ENCODE measurements around the gene CXorf38. TPM values are rescaled to one million over a fixed set of nuclear protein-coding genes. Genes with fewer than 3 reads are reported as not detected.
"Not testable (repeated sequence)": the region's sequence is repeated elsewhere in the genome, so short reads cannot be mapped to it uniquely, and the experiment has no call there.

Gene CXorf38
- polyA plus RNA-seq, 1 donor, result 6.5 TPM

GRCh38 chrX:40628506-40628905, 18.9 kb downstream of the CXorf38 start:
- DNase-seq (ENCODE audit: low read depth), result no peak

GRCh38 chrX:40625294-40625693, 22.1 kb downstream of the CXorf38 start:
- no peak for DNase-seq (ENCODE audit: low read depth)

- no peak for DNase-seq (ENCODE audit: low read depth)
Measured at GRCh38 chrX:40623665-40624064, 23.7 kb downstream of the CXorf38 start.

GRCh38 chrX:40623139-40623536, 24.2 kb downstream of the CXorf38 start, which contains the start of gene MPC1L:
TSS of gene MPC1L (plus strand) at chrX:40623428. CDS start at chrX:40623566, 138 bp downstream.
- no peak for DNase-seq (ENCODE audit: low read depth)

- DNase-seq (ENCODE audit: low read depth), result no peak
Measured at GRCh38 chrX:40622479-40623138, 24.8 kb downstream of the CXorf38 start.

GRCh38 chrX:40617566-40617965, 29.8 kb downstream of the CXorf38 start:
- no peak for DNase-seq (ENCODE audit: low read depth)

- DNase-seq (ENCODE audit: low read depth), result no peak
Measured at GRCh38 chrX:40615976-40616375, 31.4 kb downstream of the CXorf38 start.

GRCh38 chrX:40612511-40612910, 34.9 kb downstream of the CXorf38 start:
- no peak for DNase-seq (ENCODE audit: low read depth)

- DNase-seq (ENCODE audit: low read depth), result no peak
Measured at GRCh38 chrX:40607381-40607780, 40.0 kb downstream of the CXorf38 start.

GRCh38 chrX:40603446-40603845, 43.9 kb downstream of the CXorf38 start:
- DNase-seq (ENCODE audit: low read depth), result no peak

GRCh38 chrX:40589616-40590321, 57.6 kb downstream of the CXorf38 start:
- not testable (repeated sequence) for DNase-seq (ENCODE audit: low read depth)

- DNase-seq (ENCODE audit: low read depth), result not testable (repeated sequence)
Measured at GRCh38 chrX:40587623-40588022, 59.7 kb downstream of the CXorf38 start.

- DNase-seq (ENCODE audit: low read depth), result no peak
Measured at GRCh38 chrX:40582811-40583210, 64.5 kb downstream of the CXorf38 start.

- DNase-seq (ENCODE audit: low read depth), result not testable (repeated sequence)
Measured at GRCh38 chrX:40582178-40582577, 65.2 kb downstream of the CXorf38 start.

- DNase-seq (ENCODE audit: low read depth), result no peak
Measured at GRCh38 chrX:40581336-40581920, 65.9 kb downstream of the CXorf38 start.

- DNase-seq (ENCODE audit: low read depth), result peak; percentile 90
Measured at GRCh38 chrX:40580537-40581335, 66.6 kb downstream of the CXorf38 start, which contains the start of gene ATP6AP2. TSS of gene ATP6AP2 (plus strand) at chrX:40580970. CDS start at chrX:40581066, 96 bp downstream.

GRCh38 chrX:40579900-40580536, 67.3 kb downstream of the CXorf38 start:
- no peak for DNase-seq (ENCODE audit: low read depth)

GRCh38 chrX:40579141-40579540, 68.2 kb downstream of the CXorf38 start:
- no peak for DNase-seq (ENCODE audit: low read depth)

GRCh38 chrX:40578039-40578695, 69.2 kb downstream of the CXorf38 start:
- no peak for DNase-seq (ENCODE audit: low read depth)

All from forelimb muscle (tissue), 1 donor.